Keratinocyte (primary cell): Measurements from ENCODE around the gene ZDHHC21. TPM values are rescaled to one million over a fixed set of nuclear protein-coding genes. Genes with fewer than 3 reads are reported as not detected.

Source experiments
- DNase-seq: peaks from one replicate; pipeline ENCODE4 v3.0.0-alpha.2; 2011; ENCODE audit warnings: low read depth, missing footprints, low spot score
- FAIRE-seq: peaks from 2 replicates; lab custom pipeline; 2011; peaks lifted over from hg19 to GRCh38; lab: Jason Lieb, UNC
- H2AFZ ChIP-seq: 2 replicates; pipeline ENCODE4 v1.6.0; 2012; ENCODE audit warnings: low read length, control low read depth, inconsistent platforms; ENCODE audit not compliant: control insufficient read depth
- H3K27ac ChIP-seq: 2 replicates; pipeline ENCODE4 v1.5.1; 2011; ENCODE audit warnings: low read length; ENCODE audit not compliant: control insufficient read depth, insufficient read depth
- H3K27me3 ChIP-seq: 3 replicates; pipeline ENCODE4 v1.6.0; 2011; ENCODE audit warnings: low read length; ENCODE audit not compliant: control insufficient read depth, insufficient read depth; ENCODE audit errors: extremely low read depth
- H3K36me3 ChIP-seq, 2 experiments: 2 replicates in 1 of 2; 3 replicates in 1 of 2; pipeline ENCODE4 v1.5.1; 2011; ENCODE audit warnings: low read length in 2 of 2, mild to moderate bottlenecking in 1 of 2; ENCODE audit not compliant: control insufficient read depth in 2 of 2, insufficient read depth in 2 of 2; ENCODE audit errors: extremely low read depth in 1 of 2
- H3K4me1 ChIP-seq: 3 replicates; pipeline ENCODE4 v1.5.1; 2011; ENCODE audit warnings: low read length; ENCODE audit not compliant: control insufficient read depth, insufficient read depth; ENCODE audit errors: extremely low read depth
- H3K4me2 ChIP-seq: 3 replicates; pipeline ENCODE4 v1.6.0; 2011; ENCODE audit warnings: low read depth, low read length; ENCODE audit not compliant: control insufficient read depth, insufficient read depth; ENCODE audit errors: extremely low read depth
- H3K4me3 ChIP-seq, 3 experiments: fragments of 200-600 bp in 1 of 3; sonication (generic) in 1 of 3; 2 replicates in 2 of 3; 3 replicates in 1 of 3; pipeline ENCODE4 v1.5.1; 2011 to 2016; ENCODE audit warnings: low read length in 3 of 3, mild to moderate bottlenecking in 3 of 3, control low read depth in 2 of 3, inconsistent platforms in 1 of 3, low read depth in 1 of 3, mixed read lengths in 1 of 3, mixed run types in 1 of 3, moderate library complexity in 1 of 3; ENCODE audit not compliant: control insufficient read depth in 2 of 3, insufficient read depth in 2 of 3; ENCODE audit errors: extremely low read depth in 1 of 3
- H3K79me2 ChIP-seq: 2 replicates; pipeline ENCODE4 v1.6.0; 2012; ENCODE audit warnings: low read length; ENCODE audit not compliant: control insufficient read depth, insufficient read depth
- H3K9ac ChIP-seq: 3 replicates; pipeline ENCODE4 v1.6.0; 2011; ENCODE audit warnings: low read length; ENCODE audit not compliant: control insufficient read depth, insufficient read depth; ENCODE audit errors: extremely low read depth
- H3K9me1 ChIP-seq: 3 replicates; pipeline ENCODE4 v1.6.0; 2011; ENCODE audit warnings: low read length; ENCODE audit not compliant: control insufficient read depth, insufficient read depth; ENCODE audit errors: extremely low read depth
- H3K9me3 ChIP-seq: 2 replicates; pipeline ENCODE4 v1.5.1; 2012; ENCODE audit warnings: low read depth, low read length; ENCODE audit not compliant: control insufficient read depth
- H4K20me1 ChIP-seq: 3 replicates; pipeline ENCODE4 v1.6.0; 2011; ENCODE audit warnings: low read length; ENCODE audit not compliant: control insufficient read depth, insufficient read depth; ENCODE audit errors: extremely low read depth
- EZH2 ChIP-seq: IDR thresholded peaks from one replicate; pipeline ENCODE4 v1.6.1; 2012; ENCODE audit warnings: inconsistent platforms, mild to moderate bottlenecking, low read length, moderate library complexity
- dilution Hi-C: fragments of 300-500 bp; cut with MboI; formaldehyde crosslinking; loops from one replicate; pipeline ENCODE4 v1.7.0; 2020; ENCODE audit warnings: low sequenced_read_pairs; ENCODE audit not compliant: extremely low pct_ligation_motif_present
- polyA plus RNA-seq, 5 experiments: library from polyadenylated mRNA; depleted of rRNA in 3 of 5; stranded (reverse) in 3 of 5; stranded (forward) in 1 of 5; unstranded in 1 of 5; fragments of >200 nt; gene quantifications; 1 replicate in 1 of 5; 2 replicates in 3 of 5; 3 replicates in 1 of 5; pipeline versions ENCODE4 v1.2.1 to v1.2.3, GENCODE V29; 2011 to 2012; ENCODE audit warnings: missing spikeins in 2 of 5, low read depth in 1 of 5, low replicate concordance in 1 of 5
- TF ChIP-seq, protein P1 (sequence below), 3 experiments: IDR thresholded peaks in 1 of 3; conservative IDR thresholded peaks in 1 of 3; optimal IDR thresholded peaks in 1 of 3; 2 replicates in 2 of 3; 3 replicates in 1 of 3; pipeline versions ENCODE3 to v1.5.1; 2011; ENCODE audit warnings: low read length in 3 of 3, mild to moderate bottlenecking in 3 of 3, moderate library complexity in 2 of 3, control low read depth in 1 of 3, inconsistent platforms in 1 of 3; ENCODE audit not compliant: insufficient read depth in 2 of 3; ENCODE audit errors: extremely low read depth in 1 of 3

Gene ZDHHC21
- polyA plus RNA-seq, 1 donor (not counting 4 experiments of a cell fraction or from before 2014, with no cell fraction given), result 4.2 TPM

DNA sequence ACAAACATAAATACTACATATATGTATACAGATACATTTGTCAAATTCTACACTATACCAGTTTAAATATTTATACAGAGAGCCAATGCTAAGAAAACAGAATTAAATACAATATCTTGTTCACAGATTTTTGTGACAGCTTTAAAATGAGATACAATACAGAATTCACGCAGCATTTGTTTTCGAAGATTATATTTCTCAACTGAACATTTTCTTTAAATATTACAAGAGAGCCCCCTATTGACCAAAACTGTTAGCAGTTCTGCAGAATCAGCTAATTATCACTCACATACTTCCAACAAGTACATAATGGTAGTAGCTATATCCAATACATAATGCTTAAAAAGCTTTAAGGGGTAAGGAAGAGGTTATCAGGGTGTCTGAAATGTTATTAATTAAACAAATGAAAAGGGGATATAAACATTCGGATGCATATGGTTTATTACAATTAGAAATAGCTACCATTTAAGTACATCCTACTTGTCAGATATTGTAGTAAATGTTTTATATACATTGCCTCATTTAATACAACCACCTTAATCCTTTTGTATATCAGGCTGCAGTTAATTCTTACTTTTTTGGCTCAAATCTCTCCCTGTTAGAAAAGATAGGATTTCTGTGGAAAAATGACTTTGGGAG lies 31.7 kb downstream of the ZDHHC21 start:
- no peaks in the 10 kb centered on the region for H3K79me2 ChIP-seq
- no peaks in the 10 kb centered on the region for H3K4me1 ChIP-seq
- H3K36me3 ChIP-seq, result no peaks in the 10 kb centered on the region
- no peaks in the 10 kb centered on the region for H3K9me1 ChIP-seq
- FAIRE-seq (no peak), DNase-seq (no peak)
- no peaks in the 10 kb centered on the region for H4K20me1 ChIP-seq
- H3K9me3 ChIP-seq, result no peaks in the 10 kb centered on the region
- no peak overlapping the region for H3K4me3 ChIP-seq
- no peak overlapping the region for H3K27ac ChIP-seq
- dilution Hi-C loops, result no loop called here
- H2AFZ ChIP-seq, result no peak overlapping the region
- H3K9ac ChIP-seq, result no peak overlapping the region
- H3K4me2 ChIP-seq, result no peak overlapping the region
- TF ChIP-seq, protein P1, sequence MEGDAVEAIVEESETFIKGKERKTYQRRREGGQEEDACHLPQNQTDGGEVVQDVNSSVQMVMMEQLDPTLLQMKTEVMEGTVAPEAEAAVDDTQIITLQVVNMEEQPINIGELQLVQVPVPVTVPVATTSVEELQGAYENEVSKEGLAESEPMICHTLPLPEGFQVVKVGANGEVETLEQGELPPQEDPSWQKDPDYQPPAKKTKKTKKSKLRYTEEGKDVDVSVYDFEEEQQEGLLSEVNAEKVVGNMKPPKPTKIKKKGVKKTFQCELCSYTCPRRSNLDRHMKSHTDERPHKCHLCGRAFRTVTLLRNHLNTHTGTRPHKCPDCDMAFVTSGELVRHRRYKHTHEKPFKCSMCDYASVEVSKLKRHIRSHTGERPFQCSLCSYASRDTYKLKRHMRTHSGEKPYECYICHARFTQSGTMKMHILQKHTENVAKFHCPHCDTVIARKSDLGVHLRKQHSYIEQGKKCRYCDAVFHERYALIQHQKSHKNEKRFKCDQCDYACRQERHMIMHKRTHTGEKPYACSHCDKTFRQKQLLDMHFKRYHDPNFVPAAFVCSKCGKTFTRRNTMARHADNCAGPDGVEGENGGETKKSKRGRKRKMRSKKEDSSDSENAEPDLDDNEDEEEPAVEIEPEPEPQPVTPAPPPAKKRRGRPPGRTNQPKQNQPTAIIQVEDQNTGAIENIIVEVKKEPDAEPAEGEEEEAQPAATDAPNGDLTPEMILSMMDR (optimal IDR thresholded peaks at IDR 0.05 in 1 of 3, IDR thresholded peaks at IDR 0.05 in 1 of 3, conservative IDR thresholded peaks at IDR 0.05 in 1 of 3; ENCODE audit: extremely low read depth in 1 of 3, insufficient read depth in 2 of 3, low read length in 3 of 3), result peak in 2 of 3 experiments; percentile 32 to 46
- TF ChIP-seq EZH2, result no peak
- H3K27me3 ChIP-seq, result no peaks in the 10 kb centered on the region

GRCh38 chr9:14660721-14661120 lies 32.5 kb downstream of the ZDHHC21 start:
- Histone ChIP-seq H3K9me1 (no peaks in the 10 kb centered on the region), H3K36me3 (no peaks in the 10 kb centered on the region), H4K20me1 (no peaks in the 10 kb centered on the region), H3K27ac (no peak overlapping the region), H3K27me3 (no peaks in the 10 kb centered on the region), H3K9me3 (no peaks in the 10 kb centered on the region), H3K4me2 (no peak overlapping the region), H3K4me3 (no peak overlapping the region), H3K79me2 (no peaks in the 10 kb centered on the region), H3K9ac (no peak overlapping the region), H2AFZ (no peak overlapping the region), H3K4me1 (no peaks in the 10 kb centered on the region)
- no peak for FAIRE-seq
- dilution Hi-C loops, result no loop called here
- TF ChIP-seq EZH2, result no peak
- TF ChIP-seq, protein P1 (optimal IDR thresholded peaks at IDR 0.05 in 1 of 3, IDR thresholded peaks at IDR 0.05 in 1 of 3, conservative IDR thresholded peaks at IDR 0.05 in 1 of 3; ENCODE audit: extremely low read depth in 1 of 3, insufficient read depth in 2 of 3, low read length in 3 of 3), result no peak
- no peak for DNase-seq
